ENCODE data around the gene MS4A6E. TPM values are rescaled to one million over a fixed set of nuclear protein-coding genes. Genes with fewer than 3 reads are reported as not detected.

Gene MS4A6E
- total and polyA plus RNA-seq, 2 donors = 0.57 to 2.5 TPM

DNA sequence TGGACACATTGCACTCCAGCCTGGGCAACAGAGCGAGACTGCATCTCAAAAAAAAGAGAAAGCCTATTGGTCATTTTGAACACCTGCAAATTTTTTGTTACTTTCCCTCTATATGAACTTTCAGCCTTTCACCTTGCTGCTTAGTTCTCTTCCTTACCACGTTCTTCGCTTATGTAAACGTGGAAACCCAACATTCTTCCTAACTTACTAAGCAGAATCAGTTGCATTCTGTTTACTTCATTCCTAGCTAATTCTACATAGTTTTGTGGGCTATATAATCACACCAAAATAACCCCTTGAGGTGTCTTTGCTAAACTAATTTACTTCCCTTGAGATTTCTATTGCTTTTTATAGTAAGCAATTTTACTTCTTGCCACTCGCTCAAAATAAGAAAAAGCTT, 23.4 kb upstream of the MS4A6E start:
- Histone ChIP-seq H3K36me3 (ENCODE audit: control insufficient read depth in 2 of 2, insufficient read depth in 2 of 2, low read length in 1 of 2) (no peaks in the 10 kb centered on the region), H3K9me3 (ENCODE audit: control insufficient read depth in 2 of 2, insufficient read depth in 1 of 2, low read length in 1 of 2) (no peaks in the 10 kb centered on the region), H3K27me3 (ENCODE audit: control insufficient read depth in 2 of 2, insufficient read depth in 1 of 2, low read length in 1 of 2) (no peaks in the 10 kb centered on the region), H3K4me3 (ENCODE audit: low read length in 2 of 2) (no peak overlapping the region), H3K4me1 (ENCODE audit: control insufficient read depth in 2 of 2, insufficient read depth in 2 of 2, low read length in 2 of 2) (no peaks in the 10 kb centered on the region), H3K27ac (ENCODE audit: low read depth in 1 of 2, low read length in 1 of 2) (no peak overlapping the region)
- 96% methylated on average over 5 of the region's 5 CpGs for WGBS
- DNase-seq (ENCODE audit: low read depth in 6 of 9, low spot score in 9 of 9) = no peak

DNA sequence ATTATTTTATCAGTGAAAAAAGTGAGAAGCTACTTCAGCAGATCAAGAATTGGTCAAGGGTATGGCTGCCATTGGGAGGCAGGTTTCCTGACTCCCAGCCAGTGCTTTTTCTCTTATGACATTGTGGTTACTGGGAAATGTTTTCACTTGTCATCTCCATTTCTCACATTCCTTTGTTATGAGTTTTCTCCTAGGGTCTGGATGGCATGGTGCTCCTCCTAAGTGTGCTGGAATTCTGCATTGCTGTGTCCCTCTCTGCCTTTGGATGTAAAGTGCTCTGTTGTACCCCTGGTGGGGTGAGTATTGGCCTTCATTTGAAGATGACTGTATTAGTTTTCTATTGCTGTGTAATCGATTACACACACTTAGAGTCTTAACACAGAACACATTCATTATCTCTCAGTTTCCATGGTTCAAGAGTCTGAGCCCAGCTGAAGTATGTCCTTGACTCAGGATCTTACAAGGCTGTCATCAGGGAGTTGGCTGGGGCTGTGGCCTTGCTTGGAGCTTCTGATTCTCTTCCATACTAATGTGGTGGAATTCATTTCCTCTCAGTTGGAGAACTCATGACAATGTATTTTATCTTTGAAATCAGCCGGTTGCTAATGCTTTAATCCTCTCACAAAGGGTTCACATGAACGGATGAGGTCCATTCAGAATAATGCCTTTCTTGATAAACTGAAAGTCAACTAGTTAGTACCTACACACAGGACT, 21.0 kb upstream of the MS4A6E start:
- Histone ChIP-seq H3K4me3 (ENCODE audit: low read length in 2 of 2) (no peak overlapping the region), H3K36me3 (ENCODE audit: control insufficient read depth in 2 of 2, insufficient read depth in 2 of 2, low read length in 1 of 2) (no peaks in the 10 kb centered on the region), H3K9me3 (ENCODE audit: control insufficient read depth in 2 of 2, insufficient read depth in 1 of 2, low read length in 1 of 2) (no peaks in the 10 kb centered on the region), H3K27ac (ENCODE audit: low read depth in 1 of 2, low read length in 1 of 2) (no peak overlapping the region), H3K4me1 (ENCODE audit: control insufficient read depth in 2 of 2, insufficient read depth in 2 of 2, low read length in 2 of 2) (no peaks in the 10 kb centered on the region), H3K27me3 (ENCODE audit: control insufficient read depth in 2 of 2, insufficient read depth in 1 of 2, low read length in 1 of 2) (no peaks in the 10 kb centered on the region)
- WGBS = 99% methylated on average over 3 of the region's 3 CpGs
- DNase-seq (ENCODE audit: low read depth in 6 of 9, low spot score in 9 of 9) = no peak

DNA sequence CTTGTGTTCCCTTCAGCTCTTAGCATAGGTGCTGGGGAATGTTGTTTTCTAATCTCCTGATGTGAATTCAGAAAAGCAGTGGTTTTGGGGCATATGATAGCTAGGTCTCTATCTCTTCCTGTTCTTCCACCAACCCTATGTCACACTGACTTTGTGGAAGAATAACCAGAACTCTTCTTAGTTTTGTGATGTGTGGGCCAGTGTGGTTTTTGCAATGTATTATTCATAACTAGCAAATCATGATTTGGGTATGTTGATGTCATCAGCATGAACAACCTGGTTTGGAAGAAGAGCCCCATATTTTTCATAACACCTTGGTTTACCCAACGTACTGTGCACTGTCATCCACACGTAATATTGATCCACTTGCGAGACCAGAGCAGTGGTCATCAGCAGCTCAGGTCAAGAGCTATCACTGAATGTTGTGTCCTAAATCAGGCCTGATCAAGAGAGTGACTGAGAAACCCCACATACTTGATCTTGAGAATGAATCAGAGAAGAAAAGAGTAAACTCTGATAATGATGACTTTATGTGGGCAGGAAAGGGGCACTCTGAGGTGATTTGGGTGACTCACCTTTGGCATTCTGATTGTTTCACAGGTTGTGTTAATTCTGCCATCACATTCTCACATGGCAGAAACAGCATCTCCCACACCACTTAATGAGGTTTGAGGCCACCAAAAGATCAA, 19.4 kb upstream of the MS4A6E start:
- no peak overlapping the region for H3K27ac ChIP-seq (ENCODE audit: low read depth in 1 of 2, low read length in 1 of 2)
- DNase-seq (ENCODE audit: low read depth in 6 of 9, low spot score in 9 of 9) = no peak
- 93% methylated on average over 3 of the region's 3 CpGs for WGBS

DNA sequence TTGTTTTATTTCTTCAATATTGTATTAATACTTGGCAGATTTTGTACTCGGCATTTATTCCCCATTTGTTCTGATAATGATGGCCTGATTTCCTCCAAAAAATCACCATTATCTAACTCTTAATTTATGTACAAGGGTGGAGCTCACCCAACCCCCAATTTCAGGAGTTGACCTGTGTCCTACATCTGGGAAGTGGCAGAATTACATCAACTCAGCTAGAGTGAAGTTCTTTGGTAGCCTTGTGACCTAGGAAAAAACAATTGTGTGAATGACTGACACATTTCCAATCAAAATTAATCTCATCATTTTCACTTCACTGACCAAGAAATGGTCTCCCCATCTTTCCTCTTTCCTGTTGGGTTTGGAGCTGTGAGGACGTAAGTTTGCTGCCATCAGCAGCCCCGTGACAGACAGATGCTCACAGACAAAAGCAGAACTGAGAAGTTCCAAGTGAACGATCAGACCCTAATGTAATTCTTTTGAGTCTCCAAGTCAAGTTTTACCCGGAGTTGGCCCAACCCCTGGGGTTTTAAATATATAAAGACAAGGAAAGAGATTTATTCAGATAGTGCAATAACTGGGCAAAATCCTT, 16.6 kb upstream of the MS4A6E start:
- Histone ChIP-seq H3K27ac (ENCODE audit: low read depth in 1 of 2, low read length in 1 of 2) (no peak overlapping the region), H3K4me3 (ENCODE audit: low read length in 2 of 2) (no peak overlapping the region), H3K9me3 (ENCODE audit: control insufficient read depth in 2 of 2, insufficient read depth in 1 of 2, low read length in 1 of 2) (no peaks in the 10 kb centered on the region), H3K4me1 (ENCODE audit: control insufficient read depth in 2 of 2, insufficient read depth in 2 of 2, low read length in 2 of 2) (no peaks in the 10 kb centered on the region), H3K27me3 (ENCODE audit: control insufficient read depth in 2 of 2, insufficient read depth in 1 of 2, low read length in 1 of 2) (no peaks in the 10 kb centered on the region), H3K36me3 (ENCODE audit: control insufficient read depth in 2 of 2, insufficient read depth in 2 of 2, low read length in 1 of 2) (no peaks in the 10 kb centered on the region)
- DNase-seq (ENCODE audit: low read depth in 6 of 9, low spot score in 9 of 9) = peak in 1 of 9 donors; percentile 4
- 75% methylated on average over 5 of the region's 5 CpGs for WGBS

More for the DNA sequence above, 19.4 kb upstream of the MS4A6E start:
- no peaks in the 10 kb centered on the region for H3K9me3 ChIP-seq (ENCODE audit: control insufficient read depth in 2 of 2, insufficient read depth in 1 of 2, low read length in 1 of 2)
- no peaks in the 10 kb centered on the region for H3K36me3 ChIP-seq (ENCODE audit: control insufficient read depth in 2 of 2, insufficient read depth in 2 of 2, low read length in 1 of 2)
- no peak overlapping the region for H3K4me3 ChIP-seq (ENCODE audit: low read length in 2 of 2)
- no peaks in the 10 kb centered on the region for H3K27me3 ChIP-seq (ENCODE audit: control insufficient read depth in 2 of 2, insufficient read depth in 1 of 2, low read length in 1 of 2)
- no peaks in the 10 kb centered on the region for H3K4me1 ChIP-seq (ENCODE audit: control insufficient read depth in 2 of 2, insufficient read depth in 2 of 2, low read length in 2 of 2)

DNA sequence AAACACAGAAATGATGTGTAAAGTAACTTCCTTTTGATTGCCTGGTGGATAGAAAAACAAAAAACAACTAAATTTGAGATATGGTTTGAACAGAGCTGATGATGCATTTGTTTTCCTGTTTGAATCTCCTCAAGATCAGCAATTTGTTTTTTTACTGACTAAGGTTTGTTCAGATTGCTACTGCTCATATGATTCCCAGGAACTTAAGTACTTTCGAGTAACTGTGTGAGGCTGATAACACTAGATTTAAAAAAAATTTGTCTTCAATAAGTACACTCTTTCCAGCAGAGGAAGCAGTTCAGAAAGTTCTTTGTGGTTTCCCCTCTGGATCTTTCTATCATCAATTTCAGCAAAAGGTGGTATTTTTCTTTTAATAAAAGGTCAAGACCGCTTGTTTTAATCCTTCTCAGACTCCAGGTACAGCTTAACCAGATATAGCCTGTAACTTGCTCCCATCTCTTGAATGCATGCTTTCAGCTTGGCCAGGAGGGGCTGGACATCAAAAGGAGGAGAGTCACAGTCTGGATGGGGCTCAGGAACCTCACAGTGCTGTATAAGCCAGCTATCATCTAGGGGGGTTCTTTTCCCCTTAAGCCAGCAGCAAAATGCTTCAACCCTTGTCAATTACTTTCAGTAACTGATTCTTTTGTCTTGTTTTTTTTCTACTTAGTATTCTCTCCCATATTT, 12.3 kb upstream of the MS4A6E start:
- Histone ChIP-seq H3K4me3 (ENCODE audit: low read length in 2 of 2) (no peak overlapping the region), H3K9me3 (ENCODE audit: control insufficient read depth in 2 of 2, insufficient read depth in 1 of 2, low read length in 1 of 2) (peaks cover 0 to 6% of the 10 kb centered on the region in 2 donors), H3K36me3 (ENCODE audit: control insufficient read depth in 2 of 2, insufficient read depth in 2 of 2, low read length in 1 of 2) (no peaks in the 10 kb centered on the region), H3K27ac (ENCODE audit: low read depth in 1 of 2, low read length in 1 of 2) (no peak overlapping the region), H3K4me1 (ENCODE audit: control insufficient read depth in 2 of 2, insufficient read depth in 2 of 2, low read length in 2 of 2) (no peaks in the 10 kb centered on the region), H3K27me3 (ENCODE audit: control insufficient read depth in 2 of 2, insufficient read depth in 1 of 2, low read length in 1 of 2) (no peaks in the 10 kb centered on the region)
- 9% methylated on average over 2 of the region's 2 CpGs for WGBS
- DNase-seq (ENCODE audit: low read depth in 6 of 9, low spot score in 9 of 9) = no peak

DNA sequence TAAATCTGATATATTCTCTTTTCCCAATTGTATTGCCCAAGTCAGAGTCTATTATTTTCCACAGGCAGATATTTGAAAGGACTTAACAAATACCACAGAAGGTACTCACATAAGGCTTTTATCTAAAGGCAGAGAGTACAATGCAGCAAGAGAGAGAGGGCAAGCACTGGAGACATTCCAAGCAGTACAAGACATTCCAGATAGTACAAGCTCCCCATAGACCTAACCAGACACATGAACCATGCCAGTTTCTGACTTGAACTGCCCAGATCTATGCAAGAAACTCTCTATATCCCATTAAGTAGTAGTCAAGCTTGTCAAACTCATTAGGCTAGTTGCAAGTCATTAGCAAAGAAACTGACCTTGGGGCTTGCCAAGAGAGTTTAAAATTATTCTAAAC, 11.2 kb upstream of the MS4A6E start:
- Histone ChIP-seq H3K27me3 (ENCODE audit: control insufficient read depth in 2 of 2, insufficient read depth in 1 of 2, low read length in 1 of 2) (no peaks in the 10 kb centered on the region), H3K4me3 (ENCODE audit: low read length in 2 of 2) (no peak overlapping the region), H3K4me1 (ENCODE audit: control insufficient read depth in 2 of 2, insufficient read depth in 2 of 2, low read length in 2 of 2) (no peaks in the 10 kb centered on the region), H3K36me3 (ENCODE audit: control insufficient read depth in 2 of 2, insufficient read depth in 2 of 2, low read length in 1 of 2) (no peaks in the 10 kb centered on the region), H3K27ac (ENCODE audit: low read depth in 1 of 2, low read length in 1 of 2) (no peak overlapping the region), H3K9me3 (ENCODE audit: control insufficient read depth in 2 of 2, insufficient read depth in 1 of 2, low read length in 1 of 2) (peaks cover 0 to 6% of the 10 kb centered on the region in 2 donors)
- no peak for DNase-seq (ENCODE audit: low read depth in 6 of 9, low spot score in 9 of 9)

DNA sequence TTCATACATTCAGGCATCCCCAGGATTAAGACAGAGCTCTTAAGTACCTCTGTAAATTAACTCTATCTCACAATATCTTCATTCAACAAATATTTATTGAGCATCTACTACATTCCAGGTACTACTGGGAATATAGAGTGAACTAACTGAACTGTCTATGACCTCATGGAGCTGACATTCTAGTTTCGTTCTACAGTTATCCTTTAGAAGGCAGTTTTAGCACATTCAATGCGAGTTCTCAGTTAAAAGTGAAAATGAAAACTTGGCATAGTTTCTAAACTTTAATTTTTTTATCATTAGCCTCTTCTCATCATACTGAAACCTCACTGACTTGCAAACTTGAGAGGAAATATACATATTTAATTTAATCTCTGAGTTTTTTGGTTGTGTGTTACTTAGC, 10.7 kb upstream of the MS4A6E start:
- Histone ChIP-seq H3K4me3 (ENCODE audit: low read length in 2 of 2) (no peak overlapping the region), H3K4me1 (ENCODE audit: control insufficient read depth in 2 of 2, insufficient read depth in 2 of 2, low read length in 2 of 2) (no peaks in the 10 kb centered on the region), H3K36me3 (ENCODE audit: control insufficient read depth in 2 of 2, insufficient read depth in 2 of 2, low read length in 1 of 2) (no peaks in the 10 kb centered on the region), H3K27me3 (ENCODE audit: control insufficient read depth in 2 of 2, insufficient read depth in 1 of 2, low read length in 1 of 2) (no peaks in the 10 kb centered on the region), H3K9me3 (ENCODE audit: control insufficient read depth in 2 of 2, insufficient read depth in 1 of 2, low read length in 1 of 2) (peaks cover 0 to 6% of the 10 kb centered on the region in 2 donors), H3K27ac (ENCODE audit: low read depth in 1 of 2, low read length in 1 of 2) (no peak overlapping the region)
- 85% methylated on average over 2 of the region's 2 CpGs for WGBS
- no peak for DNase-seq (ENCODE audit: low read depth in 6 of 9, low spot score in 9 of 9)

DNA sequence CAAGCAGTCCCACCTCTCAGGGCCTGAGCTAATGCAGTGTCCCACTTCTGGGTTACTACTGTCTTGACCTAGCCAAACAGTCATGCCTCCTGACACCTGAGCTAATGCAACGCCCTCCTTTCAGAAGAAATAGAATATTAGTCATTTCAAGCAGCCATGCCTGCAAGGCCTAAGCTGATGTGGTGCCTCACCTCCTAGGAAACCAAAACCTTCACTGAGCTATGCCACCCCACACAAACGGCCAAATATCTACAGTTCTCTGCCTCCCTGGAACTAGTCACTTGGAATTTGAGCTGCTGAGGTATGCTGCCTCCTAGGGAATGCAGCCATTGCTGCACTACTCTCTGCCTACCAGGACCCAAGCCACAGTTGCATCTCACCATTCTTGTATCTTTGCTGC, 8.3 kb upstream of the MS4A6E start:
- no peak overlapping the region for H3K27ac ChIP-seq (ENCODE audit: low read depth in 1 of 2, low read length in 1 of 2)
- H3K36me3 ChIP-seq (ENCODE audit: control insufficient read depth in 2 of 2, insufficient read depth in 2 of 2, low read length in 1 of 2) = no peaks in the 10 kb centered on the region
- WGBS = 91% methylated on average over 2 of the region's 2 CpGs
- no peaks in the 10 kb centered on the region for H3K4me1 ChIP-seq (ENCODE audit: control insufficient read depth in 2 of 2, insufficient read depth in 2 of 2, low read length in 2 of 2)
- no peaks in the 10 kb centered on the region for H3K27me3 ChIP-seq (ENCODE audit: control insufficient read depth in 2 of 2, insufficient read depth in 1 of 2, low read length in 1 of 2)
- H3K4me3 ChIP-seq (ENCODE audit: low read length in 2 of 2) = no peak overlapping the region
- no peak for DNase-seq (ENCODE audit: low read depth in 6 of 9, low spot score in 9 of 9)
- peaks cover 0 to 6% of the 10 kb centered on the region in 2 donors for H3K9me3 ChIP-seq (ENCODE audit: control insufficient read depth in 2 of 2, insufficient read depth in 1 of 2, low read length in 1 of 2)

DNA sequence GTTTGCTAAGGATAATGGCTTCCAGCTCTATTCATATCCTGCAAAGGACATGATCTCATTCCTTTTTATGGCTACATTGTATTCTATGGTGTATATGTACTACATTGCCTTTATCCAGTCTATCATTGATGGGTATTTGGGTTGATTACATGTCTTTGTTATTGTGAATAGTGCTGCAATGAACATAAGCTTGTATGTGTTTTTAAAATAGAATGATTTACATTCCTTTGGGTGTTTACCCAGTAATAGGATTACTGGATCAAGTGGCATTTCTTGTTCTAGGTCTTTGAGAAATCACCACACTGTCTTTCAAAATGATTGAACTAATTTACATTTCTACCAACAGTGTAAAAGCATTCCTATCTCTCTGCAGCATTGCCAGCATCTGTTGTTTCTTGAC, 6.0 kb upstream of the MS4A6E start:
- Histone ChIP-seq H3K9me3 (ENCODE audit: control insufficient read depth in 2 of 2, insufficient read depth in 1 of 2, low read length in 1 of 2) (peaks cover 0 to 6% of the 10 kb centered on the region in 2 donors), H3K4me3 (ENCODE audit: low read length in 2 of 2) (no peak overlapping the region), H3K27ac (ENCODE audit: low read depth in 1 of 2, low read length in 1 of 2) (no peak overlapping the region), H3K4me1 (ENCODE audit: control insufficient read depth in 2 of 2, insufficient read depth in 2 of 2, low read length in 2 of 2) (no peaks in the 10 kb centered on the region), H3K36me3 (ENCODE audit: control insufficient read depth in 2 of 2, insufficient read depth in 2 of 2, low read length in 1 of 2) (no peaks in the 10 kb centered on the region), H3K27me3 (ENCODE audit: control insufficient read depth in 2 of 2, insufficient read depth in 1 of 2, low read length in 1 of 2) (no peaks in the 10 kb centered on the region)
- no peak for DNase-seq (ENCODE audit: low read depth in 6 of 9, low spot score in 9 of 9)

Data from thymus (tissue), 11 donors.